ENCODE results near the gene FER. TPM values are rescaled to one million over a fixed set of nuclear protein-coding genes. Genes with fewer than 3 reads are reported as not detected.

The FER gene
- polyA plus RNA-seq, 1 donor (not counting 4 experiments of a cell fraction or from before 2014, with no cell fraction given), result 17.1 TPM

DNA sequence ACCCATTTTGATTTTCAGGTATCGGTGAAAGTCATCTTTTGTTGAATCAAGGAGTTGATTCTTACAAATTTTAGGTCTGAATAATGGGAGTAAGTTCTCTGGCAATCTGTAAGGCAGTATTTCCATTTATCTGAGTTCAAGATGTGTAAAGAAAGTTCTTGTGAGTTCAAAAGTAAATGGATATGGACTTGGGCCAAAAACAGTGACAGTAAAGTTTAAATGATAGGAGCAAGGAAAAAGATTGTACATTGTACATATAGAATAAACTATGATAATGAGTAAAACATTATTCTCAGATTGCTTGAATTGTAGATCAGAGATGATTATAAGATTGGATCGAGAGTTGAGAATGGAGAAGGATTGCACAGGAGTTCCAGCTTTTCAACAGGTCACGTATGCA, 332.8 kb downstream of the FER start:
- DNase-seq (ENCODE audit: low read depth, low spot score) (no peak), FAIRE-seq (no peak)
- Histone ChIP-seq H3K4me3 (ENCODE audit: control insufficient read depth in 2 of 3, extremely low read depth in 1 of 3, insufficient read depth in 2 of 3, low read depth in 1 of 3, low read length in 3 of 3) (no peak overlapping the region), H3K9me3 (ENCODE audit: control insufficient read depth, low read depth, low read length) (no peaks in the 10 kb centered on the region), H3K9ac (ENCODE audit: control insufficient read depth, extremely low read depth, insufficient read depth, low read length) (no peak overlapping the region), H4K20me1 (ENCODE audit: control insufficient read depth, extremely low read depth, insufficient read depth, low read length) (no peaks in the 10 kb centered on the region), H3K27me3 (ENCODE audit: control insufficient read depth, extremely low read depth, insufficient read depth, low read length) (no peaks in the 10 kb centered on the region), H3K4me2 (ENCODE audit: control insufficient read depth, extremely low read depth, insufficient read depth, low read depth, low read length) (no peak overlapping the region), H3K36me3 (ENCODE audit: control insufficient read depth in 2 of 2, extremely low read depth in 1 of 2, insufficient read depth in 2 of 2, low read length in 2 of 2) (no peaks in the 10 kb centered on the region), H2AFZ (ENCODE audit: control insufficient read depth, low read length) (no peak overlapping the region), H3K79me2 (ENCODE audit: control insufficient read depth, insufficient read depth, low read length) (no peaks in the 10 kb centered on the region), H3K4me1 (ENCODE audit: control insufficient read depth, extremely low read depth, insufficient read depth, low read length) (no peaks in the 10 kb centered on the region), H3K9me1 (ENCODE audit: control insufficient read depth, extremely low read depth, insufficient read depth, low read length) (no peaks in the 10 kb centered on the region), H3K27ac (ENCODE audit: control insufficient read depth, insufficient read depth, low read length) (no peak overlapping the region)
- TF ChIP-seq CTCF (optimal IDR thresholded peaks at IDR 0.05 in 1 of 3, IDR thresholded peaks at IDR 0.05 in 1 of 3, conservative IDR thresholded peaks at IDR 0.05 in 1 of 3; ENCODE audit: extremely low read depth in 1 of 3, insufficient read depth in 2 of 3, low read length in 3 of 3) (no peak), EZH2 (IDR thresholded peaks at IDR 0.05; ENCODE audit: low read length) (no peak)
- dilution Hi-C loops (cut with MboI; ENCODE audit: extremely low pct_ligation_motif_present, low sequenced_read_pairs), result no loop called here

GRCh38 chr5:109080896-109081295, 333.2 kb downstream of the FER start:
- dilution Hi-C loops (cut with MboI; ENCODE audit: extremely low pct_ligation_motif_present, low sequenced_read_pairs), result no loop called here
- no peak for FAIRE-seq
- H3K27ac ChIP-seq (ENCODE audit: control insufficient read depth, insufficient read depth, low read length), result no peak overlapping the region

More at GRCh38 chr5:109080896-109081295, 333.2 kb downstream of the FER start:
- H4K20me1 ChIP-seq (ENCODE audit: control insufficient read depth, extremely low read depth, insufficient read depth, low read length), result no peaks in the 10 kb centered on the region
- H3K27me3 ChIP-seq (ENCODE audit: control insufficient read depth, extremely low read depth, insufficient read depth, low read length), result no peaks in the 10 kb centered on the region
- H3K79me2 ChIP-seq (ENCODE audit: control insufficient read depth, insufficient read depth, low read length), result no peaks in the 10 kb centered on the region
- no peaks in the 10 kb centered on the region for H3K9me3 ChIP-seq (ENCODE audit: control insufficient read depth, low read depth, low read length)
- H3K9ac ChIP-seq (ENCODE audit: control insufficient read depth, extremely low read depth, insufficient read depth, low read length), result no peak overlapping the region
- DNase-seq (ENCODE audit: low read depth, low spot score), result no peak
- no peak overlapping the region for H3K4me3 ChIP-seq (ENCODE audit: control insufficient read depth in 2 of 3, extremely low read depth in 1 of 3, insufficient read depth in 2 of 3, low read depth in 1 of 3, low read length in 3 of 3)
- H3K4me1 ChIP-seq (ENCODE audit: control insufficient read depth, extremely low read depth, insufficient read depth, low read length), result no peaks in the 10 kb centered on the region
- H3K9me1 ChIP-seq (ENCODE audit: control insufficient read depth, extremely low read depth, insufficient read depth, low read length), result no peaks in the 10 kb centered on the region
- no peaks in the 10 kb centered on the region for H3K36me3 ChIP-seq (ENCODE audit: control insufficient read depth in 2 of 2, extremely low read depth in 1 of 2, insufficient read depth in 2 of 2, low read length in 2 of 2)
- H3K4me2 ChIP-seq (ENCODE audit: control insufficient read depth, extremely low read depth, insufficient read depth, low read depth, low read length), result no peak overlapping the region
- TF ChIP-seq CTCF (optimal IDR thresholded peaks at IDR 0.05 in 1 of 3, IDR thresholded peaks at IDR 0.05 in 1 of 3, conservative IDR thresholded peaks at IDR 0.05 in 1 of 3; ENCODE audit: extremely low read depth in 1 of 3, insufficient read depth in 2 of 3, low read length in 3 of 3), result no peak
- TF ChIP-seq EZH2 (IDR thresholded peaks at IDR 0.05; ENCODE audit: low read length), result no peak
- no peak overlapping the region for H2AFZ ChIP-seq (ENCODE audit: control insufficient read depth, low read length)

Data from keratinocyte (primary cell).